H1 (cell line): ENCODE measurements around the gene CREB3L4.

Source experiments
- CEBPB ChIP-seq: IDR thresholded peaks from 2 replicates; pipeline ENCODE4 v1.6.1; 2012; ENCODE audit warnings: low read depth, low read length
- EP300 ChIP-seq, 2 experiments: IDR thresholded peaks; 1 replicate in 1 of 2; 2 replicates in 1 of 2; pipeline ENCODE4 v1.6.1; 2011 to 2012; ENCODE audit warnings: low read depth in 2 of 2, low read length in 2 of 2, mild to moderate bottlenecking in 2 of 2, borderline replicate concordance in 1 of 2, inconsistent platforms in 1 of 2, moderate library complexity in 1 of 2
- EZH2 ChIP-seq: fragments of 200-600 bp; sonication (generic); IDR thresholded peaks from 2 replicates; pipeline ENCODE4 v1.7.1; 2012; ENCODE audit warnings: low read depth, mild to moderate bottlenecking, moderate library complexity, low read length, inconsistent platforms; ENCODE audit not compliant: severe bottlenecking
- HDAC2 ChIP-seq, 2 experiments: fragments of 300-600 bp in 1 of 2; sonication (generic) in 1 of 2; IDR thresholded peaks; 2 replicates each; pipeline ENCODE4 v1.6.1; 2011 to 2012; ENCODE audit warnings: low read depth in 2 of 2, low read length in 2 of 2, mild to moderate bottlenecking in 2 of 2, moderate library complexity in 2 of 2, borderline replicate concordance in 1 of 2, inconsistent platforms in 1 of 2
- MAFK ChIP-seq: IDR thresholded peaks from 2 replicates; pipeline ENCODE4 v1.6.1; 2012; ENCODE audit warnings: low read depth, mild to moderate bottlenecking, improper control_type of control experiment, low read length
- MAX ChIP-seq: IDR thresholded peaks from 2 replicates; pipeline ENCODE4 v1.6.1; 2012; ENCODE audit warnings: inconsistent platforms
- POLR2AphosphoS5 ChIP-seq: IDR thresholded peaks from 2 replicates; pipeline ENCODE4 v1.6.1; 2011; ENCODE audit warnings: low read depth, low read length
- RXRA ChIP-seq: IDR thresholded peaks from 2 replicates; pipeline ENCODE4 v1.6.1; 2011; ENCODE audit warnings: low read depth, mild to moderate bottlenecking, low read length, moderate library complexity; ENCODE audit not compliant: insufficient read depth
- SP1 ChIP-seq: IDR thresholded peaks from 2 replicates; pipeline ENCODE4 v1.6.1; 2011; ENCODE audit warnings: low read depth, low read length
- TAF1 ChIP-seq: IDR thresholded peaks from 2 replicates; pipeline ENCODE4 v1.6.1; 2011; ENCODE audit warnings: mild to moderate bottlenecking, low read depth, low read length
- TEAD4 ChIP-seq: IDR thresholded peaks from 2 replicates; pipeline ENCODE4 v1.6.1; 2012; ENCODE audit warnings: low read depth, low read length, inconsistent platforms, mixed read lengths
- ZNF274 ChIP-seq: IDR thresholded peaks from 2 replicates; pipeline ENCODE4 v1.7.0; 2012; ENCODE audit warnings: low read length, borderline replicate concordance; ENCODE audit errors: extremely low read depth
- TF ChIP-seq, protein P1 (sequence below), 3 experiments: IDR thresholded peaks; 1 replicate in 2 of 3; 2 replicates in 1 of 3; pipeline versions ENCODE4 v1.5.1 to v1.6.1; 2011; ENCODE audit warnings: low read length in 3 of 3, mild to moderate bottlenecking in 3 of 3, inconsistent platforms in 2 of 3, low read depth in 1 of 3, moderate library complexity in 1 of 3; ENCODE audit not compliant: insufficient read depth in 1 of 3; ENCODE audit errors: control extremely low read depth in 1 of 3
- TF ChIP-seq, protein P2 (sequence below): IDR thresholded peaks from 2 replicates; pipeline ENCODE4 v1.6.1; 2011; ENCODE audit warnings: low read length, improper control_type of control experiment

DNA sequence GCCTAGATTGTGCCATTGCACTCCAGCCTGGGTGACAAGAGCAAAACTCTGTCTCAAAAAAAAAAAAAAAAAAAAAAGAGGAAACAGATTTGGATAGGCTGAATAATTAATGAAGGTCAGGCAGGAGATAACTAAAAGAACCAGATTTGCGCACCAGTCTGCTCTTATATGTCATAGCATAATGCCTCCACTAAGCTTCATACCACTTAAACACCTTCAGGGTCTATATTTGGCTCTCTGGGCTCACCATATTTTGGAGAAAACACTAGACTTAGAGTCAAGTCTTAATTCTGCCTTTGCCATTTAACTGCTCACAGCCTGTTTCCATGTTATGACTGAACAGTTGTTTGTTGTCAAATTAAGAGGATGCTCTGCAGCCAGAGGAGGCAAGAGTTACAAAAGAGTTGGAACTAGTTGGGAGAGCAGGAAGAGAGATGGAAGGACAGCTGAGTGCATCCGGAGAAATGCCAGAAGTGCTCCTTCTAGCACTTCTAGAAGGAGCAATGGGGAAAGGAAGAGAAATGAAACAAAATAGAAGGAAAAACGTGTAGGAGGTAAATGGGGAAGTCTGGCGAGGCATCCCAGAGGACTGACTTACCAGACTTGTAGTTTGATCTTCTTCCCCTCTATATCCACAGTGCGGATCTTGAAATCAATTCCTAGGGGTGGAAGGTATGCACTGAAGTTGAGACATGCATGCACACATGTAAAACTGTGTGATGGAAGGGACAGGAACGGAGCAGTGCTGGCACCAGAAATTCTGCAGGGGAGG is 16.6 kb downstream of the CREB3L4 start:
- TF ChIP-seq POLR2AphosphoS5 (no peak), EZH2 (no peak), HDAC2 (IDR thresholded peaks at IDR 0.05; ENCODE audit: borderline replicate concordance in 1 of 2, low read depth in 2 of 2, low read length in 2 of 2) (no peak), CEBPB (no peak), EP300 (IDR thresholded peaks at IDR 0.05; ENCODE audit: borderline replicate concordance in 1 of 2, low read depth in 2 of 2, low read length in 2 of 2) (no peak), SP1 (no peak), TAF1 (no peak), RXRA (no peak), MAFK (no peak), TEAD4 (no peak), ZNF274 (no peak), MAX (no peak)
- TF ChIP-seq, protein P1, sequence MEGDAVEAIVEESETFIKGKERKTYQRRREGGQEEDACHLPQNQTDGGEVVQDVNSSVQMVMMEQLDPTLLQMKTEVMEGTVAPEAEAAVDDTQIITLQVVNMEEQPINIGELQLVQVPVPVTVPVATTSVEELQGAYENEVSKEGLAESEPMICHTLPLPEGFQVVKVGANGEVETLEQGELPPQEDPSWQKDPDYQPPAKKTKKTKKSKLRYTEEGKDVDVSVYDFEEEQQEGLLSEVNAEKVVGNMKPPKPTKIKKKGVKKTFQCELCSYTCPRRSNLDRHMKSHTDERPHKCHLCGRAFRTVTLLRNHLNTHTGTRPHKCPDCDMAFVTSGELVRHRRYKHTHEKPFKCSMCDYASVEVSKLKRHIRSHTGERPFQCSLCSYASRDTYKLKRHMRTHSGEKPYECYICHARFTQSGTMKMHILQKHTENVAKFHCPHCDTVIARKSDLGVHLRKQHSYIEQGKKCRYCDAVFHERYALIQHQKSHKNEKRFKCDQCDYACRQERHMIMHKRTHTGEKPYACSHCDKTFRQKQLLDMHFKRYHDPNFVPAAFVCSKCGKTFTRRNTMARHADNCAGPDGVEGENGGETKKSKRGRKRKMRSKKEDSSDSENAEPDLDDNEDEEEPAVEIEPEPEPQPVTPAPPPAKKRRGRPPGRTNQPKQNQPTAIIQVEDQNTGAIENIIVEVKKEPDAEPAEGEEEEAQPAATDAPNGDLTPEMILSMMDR (IDR thresholded peaks at IDR 0.05; ENCODE audit: control extremely low read depth in 1 of 3, insufficient read depth in 1 of 3, low read depth in 1 of 3, low read length in 3 of 3): no peak
- TF ChIP-seq, protein P2, sequence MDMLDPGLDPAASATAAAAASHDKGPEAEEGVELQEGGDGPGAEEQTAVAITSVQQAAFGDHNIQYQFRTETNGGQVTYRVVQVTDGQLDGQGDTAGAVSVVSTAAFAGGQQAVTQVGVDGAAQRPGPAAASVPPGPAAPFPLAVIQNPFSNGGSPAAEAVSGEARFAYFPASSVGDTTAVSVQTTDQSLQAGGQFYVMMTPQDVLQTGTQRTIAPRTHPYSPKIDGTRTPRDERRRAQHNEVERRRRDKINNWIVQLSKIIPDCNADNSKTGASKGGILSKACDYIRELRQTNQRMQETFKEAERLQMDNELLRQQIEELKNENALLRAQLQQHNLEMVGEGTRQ: no peak
